ENCODE measurements around the gene SH2D7. TPM values are rescaled to one million over a fixed set of nuclear protein-coding genes. Genes with fewer than 3 reads are reported as not detected.

SH2D7 gene
- total RNA-seq = not detected

- no peaks in the 10 kb centered on the region for H3K36me3 ChIP-seq
- ATAC-seq (ENCODE audit: insufficient number of reproducible peaks, low FRiP score, low read depth) = no peak
- H3K4me1 ChIP-seq (ENCODE audit: control insufficient read depth in 1 of 2, low read depth in 2 of 2) = peaks cover 0 to 4% of the 10 kb centered on the region in 2 donors
- DNase-seq (ENCODE audit: low spot score) = no peak
- no peak for TF ChIP-seq CTCF (IDR thresholded peaks at IDR 0.05)
- no peaks in the 10 kb centered on the region for H3K9me3 ChIP-seq
- no peak within 1 kb of the TSS for H3K27ac ChIP-seq
- no peak within 1 kb of the TSS for H3K4me3 ChIP-seq
- no peaks in the 10 kb centered on the region for H3K27me3 ChIP-seq (replicated peaks; ENCODE audit: insufficient read depth)
Measured at GRCh38 chr15:78092261-78093041, at the start of gene SH2D7. SH2D7 (plus strand) TSS chr15:78092561; CDS start chr15:78092585, 24 bp downstream.

DNA sequence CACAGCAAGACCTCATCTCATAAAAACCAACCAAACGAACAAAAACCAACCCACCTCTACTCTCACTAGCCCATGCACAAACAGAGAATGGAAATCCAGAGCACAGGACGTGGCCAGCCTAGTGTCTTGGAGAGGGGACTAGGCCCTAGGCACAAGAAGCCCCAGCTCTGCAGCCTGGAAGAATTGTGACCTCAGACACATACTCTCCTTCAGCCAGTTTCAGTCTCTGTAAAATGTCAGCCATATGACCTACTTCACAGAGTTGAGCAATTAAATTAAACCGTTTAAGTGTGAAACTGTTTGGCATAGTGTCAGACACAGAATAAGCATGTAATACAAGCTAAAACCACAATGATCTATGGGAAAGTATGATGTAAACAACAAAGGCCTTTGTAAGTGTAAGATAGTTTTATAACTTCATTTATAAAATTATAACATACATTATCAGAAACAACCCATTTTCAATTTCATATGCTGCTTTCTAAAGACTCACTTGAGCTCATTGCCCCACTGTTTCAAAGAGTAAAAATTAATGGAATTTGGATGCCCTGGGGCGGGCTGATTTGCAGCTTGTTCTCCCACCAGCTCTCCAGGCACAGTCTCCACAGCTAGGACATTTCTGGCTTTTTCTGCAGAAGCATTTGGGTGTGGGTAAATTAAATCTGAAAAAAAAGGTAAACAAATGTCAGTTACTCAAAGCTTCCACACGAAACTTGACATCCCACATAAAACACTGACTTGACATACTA lies 47.8 kb upstream of the SH2D7 start:
- Histone ChIP-seq H3K27ac (no peak overlapping the region), H3K4me3 (no peak overlapping the region), H3K4me1 (ENCODE audit: control insufficient read depth in 1 of 2, low read depth in 2 of 2) (peaks cover 9 to 22% of the 10 kb centered on the region in 2 donors), H3K9me3 (no peaks in the 10 kb centered on the region), H3K36me3 (peaks cover 7% of the 10 kb centered on the region), H3K27me3 (replicated peaks; ENCODE audit: insufficient read depth) (no peaks in the 10 kb centered on the region)
- DNase-seq (ENCODE audit: low spot score) (no peak), ATAC-seq (ENCODE audit: insufficient number of reproducible peaks, low FRiP score, low read depth) (no peak)
- TF ChIP-seq CTCF (IDR thresholded peaks at IDR 0.05) = no peak

GRCh38 chr15:78045189-78045588 lies 47.2 kb upstream of the SH2D7 start:
- Histone ChIP-seq H3K4me3 (no peak overlapping the region), H3K36me3 (peaks cover 7% of the 10 kb centered on the region), H3K27ac (no peak overlapping the region), H3K4me1 (ENCODE audit: control insufficient read depth in 1 of 2, low read depth in 2 of 2) (peaks cover 9 to 28% of the 10 kb centered on the region in 2 donors), H3K27me3 (replicated peaks; ENCODE audit: insufficient read depth) (no peaks in the 10 kb centered on the region), H3K9me3 (no peaks in the 10 kb centered on the region)
- ATAC-seq (ENCODE audit: insufficient number of reproducible peaks, low FRiP score, low read depth) (no peak), DNase-seq (ENCODE audit: low spot score) (no peak)
- TF ChIP-seq CTCF (IDR thresholded peaks at IDR 0.05) = no peak

- ATAC-seq (ENCODE audit: insufficient number of reproducible peaks, low FRiP score, low read depth) (no peak), DNase-seq (ENCODE audit: low spot score) (no peak)
- peaks cover 13 to 44% of the 10 kb centered on the region in 2 donors for H3K4me1 ChIP-seq (ENCODE audit: control insufficient read depth in 1 of 2, low read depth in 2 of 2)
- H3K36me3 ChIP-seq = peaks cover 7% of the 10 kb centered on the region
- no peaks in the 10 kb centered on the region for H3K9me3 ChIP-seq
- H3K27ac ChIP-seq = peak overlapping the region in 1 of 2 donors; percentile 5
- H3K27me3 ChIP-seq (replicated peaks; ENCODE audit: insufficient read depth) = no peaks in the 10 kb centered on the region
- no peak for TF ChIP-seq CTCF (IDR thresholded peaks at IDR 0.05)
- no peak overlapping the region for H3K4me3 ChIP-seq
Measured at GRCh38 chr15:78046796-78047341, 45.5 kb upstream of the SH2D7 start.

All from thoracic aorta (tissue), 2 donors.